Hepatocyte (in vitro differentiated cells): ENCODE results near the gene TMED8.

Experiments used
- CTCF ChIP-seq: fragments of 200-600 bp; sonication (generic); IDR thresholded peaks from 2 replicates; pipeline ENCODE4 v1.5.1; 2016; ENCODE audit warnings: antibody characterized with exemption, mild to moderate bottlenecking; ENCODE audit not compliant: poor library complexity
- EZH2 ChIP-seq: fragments of 200-600 bp; sonication (generic); IDR thresholded peaks from 2 replicates; pipeline ENCODE4 v1.6.1; 2016; ENCODE audit warnings: antibody characterized with exemption, mild to moderate bottlenecking, borderline replicate concordance
- EZH2phosphoT487 ChIP-seq: fragments of 200-600 bp; sonication (generic); IDR thresholded peaks from one replicate; pipeline ENCODE4 v1.6.1; 2018; ENCODE audit warnings: antibody characterized with exemption, mild to moderate bottlenecking, low read depth, moderate library complexity; ENCODE audit not compliant: unreplicated experiment, severe bottlenecking

- TF ChIP-seq CTCF (peak; percentile 37), EZH2 (no peak), EZH2phosphoT487 (no peak)
Measured at GRCh38 chr14:77320238-77320935, 56.5 kb downstream of the TMED8 start, which contains the start of gene POMT2.
